Measurements from ENCODE around the gene DGCR2.
A peak's percentile ranks its signal among the peaks of the same experiment; 100 is the strongest.
"Not testable (repeated sequence)": the region's sequence is repeated elsewhere in the genome, so short reads cannot be mapped to it uniquely, and the experiment has no call there.

Gene DGCR2

DNA sequence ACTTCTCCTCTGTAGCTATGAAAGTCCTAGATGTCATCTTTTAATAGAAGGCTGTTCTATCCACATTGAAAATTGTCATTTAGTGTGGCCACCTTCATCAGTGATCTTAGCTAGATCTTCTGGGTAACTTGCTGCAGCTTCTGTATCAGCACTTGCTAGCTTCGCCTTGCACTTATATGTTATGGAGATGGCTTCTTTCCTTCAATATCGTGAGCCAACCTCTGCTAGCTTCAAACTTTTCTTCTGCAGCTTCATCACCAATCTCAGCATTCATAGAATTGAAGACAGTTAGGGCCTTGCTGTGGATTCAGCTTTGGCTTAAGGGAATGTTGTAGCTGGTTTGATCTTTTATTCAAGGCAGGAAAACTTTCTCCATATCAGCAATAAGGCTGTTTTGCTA is 122.1 kb downstream of the DGCR2 start:
- ATAC-seq; H3K4me1 Mint-ChIP-seq; H3K36me3 Mint-ChIP-seq; H3K27ac Mint-ChIP-seq; DNase-seq (ENCODE audit: low spot score in 2 of 2); H3K9me3 Mint-ChIP-seq; H3K4me3 Mint-ChIP-seq: not testable (repeated sequence)

DNA sequence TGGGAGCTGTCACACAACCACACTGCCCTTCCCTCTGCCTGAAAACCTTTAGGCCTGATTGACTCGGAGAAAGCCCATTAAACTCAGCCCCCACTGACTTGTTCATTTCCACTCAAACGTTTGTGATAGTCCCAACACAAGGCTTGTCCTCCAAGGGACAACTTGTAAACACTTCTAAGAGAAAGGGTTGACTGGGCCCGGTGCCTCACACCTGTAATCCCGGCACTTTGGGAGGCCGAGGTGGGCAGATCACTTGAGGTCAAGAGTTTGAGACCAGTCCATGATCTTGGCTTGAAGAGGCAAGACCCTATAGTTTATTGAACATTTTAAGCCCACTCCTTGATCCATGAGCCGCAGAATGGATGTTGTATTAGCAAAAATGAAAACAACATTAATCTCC is 122.8 kb downstream of the DGCR2 start:
- no peaks in the 10 kb centered on the region for H3K4me1 Mint-ChIP-seq
- H3K36me3 Mint-ChIP-seq, result no peaks in the 10 kb centered on the region
- DNase-seq (ENCODE audit: low spot score in 2 of 2), result no peak
- no peak for ATAC-seq
- H3K27ac Mint-ChIP-seq, result no peak overlapping the region
- H3K4me3 Mint-ChIP-seq, result no peak overlapping the region
- no peaks in the 10 kb centered on the region for H3K9me3 Mint-ChIP-seq

DNA sequence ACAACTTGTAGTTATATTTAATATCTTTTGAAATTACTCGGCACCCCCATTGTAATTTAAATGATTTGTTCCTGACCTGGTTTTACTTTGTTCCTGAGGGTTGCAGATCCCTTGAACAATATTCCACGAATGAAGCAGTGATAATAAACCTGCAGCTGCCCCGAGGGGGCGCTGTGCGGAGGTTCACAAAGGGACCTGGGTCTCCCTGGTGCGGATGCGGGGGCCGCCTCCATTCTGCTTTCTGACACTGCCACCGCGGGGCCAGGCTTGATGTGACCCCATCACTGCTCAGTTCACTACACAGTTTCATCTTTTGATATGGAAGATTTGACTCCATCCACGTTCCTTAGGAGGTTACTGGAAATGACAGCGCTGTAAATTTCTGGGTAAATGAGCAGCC is 123.2 kb downstream of the DGCR2 start:
- no peak overlapping the region for H3K27ac Mint-ChIP-seq
- H3K36me3 Mint-ChIP-seq, result no peaks in the 10 kb centered on the region
- H3K4me1 Mint-ChIP-seq, result no peaks in the 10 kb centered on the region
- H3K4me3 Mint-ChIP-seq, result no peak overlapping the region
- no peaks in the 10 kb centered on the region for H3K9me3 Mint-ChIP-seq
- ATAC-seq (peak; percentile 40), DNase-seq (ENCODE audit: low spot score in 2 of 2) (no peak)

DNA sequence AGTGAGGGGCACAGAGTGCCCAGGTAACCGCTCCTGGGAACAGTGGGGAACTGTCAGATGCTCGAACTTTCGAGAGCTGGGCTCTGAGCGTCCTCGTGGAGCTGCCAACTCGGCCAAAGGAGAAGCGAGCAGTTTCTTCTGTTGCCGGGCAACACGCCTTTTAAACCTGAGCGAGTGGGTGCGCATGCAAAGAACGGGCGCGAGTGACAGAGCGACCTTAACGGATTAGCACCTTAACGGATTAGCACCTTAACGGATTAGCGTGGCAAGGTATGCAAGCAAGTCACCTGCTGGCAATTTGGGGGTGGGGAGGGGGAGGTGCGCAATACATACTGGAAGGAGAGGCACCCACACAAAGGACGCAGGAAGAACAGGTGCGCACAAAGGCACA is 124.3 kb downstream of the DGCR2 start:
- Mint-ChIP-seq H3K4me1 (no peaks in the 10 kb centered on the region), H3K9me3 (no peaks in the 10 kb centered on the region), H3K4me3 (no peak overlapping the region), H3K27ac (no peak overlapping the region), H3K36me3 (no peaks in the 10 kb centered on the region)
- ATAC-seq, result no peak
- DNase-seq (ENCODE audit: low spot score in 2 of 2), result no peak

DNA sequence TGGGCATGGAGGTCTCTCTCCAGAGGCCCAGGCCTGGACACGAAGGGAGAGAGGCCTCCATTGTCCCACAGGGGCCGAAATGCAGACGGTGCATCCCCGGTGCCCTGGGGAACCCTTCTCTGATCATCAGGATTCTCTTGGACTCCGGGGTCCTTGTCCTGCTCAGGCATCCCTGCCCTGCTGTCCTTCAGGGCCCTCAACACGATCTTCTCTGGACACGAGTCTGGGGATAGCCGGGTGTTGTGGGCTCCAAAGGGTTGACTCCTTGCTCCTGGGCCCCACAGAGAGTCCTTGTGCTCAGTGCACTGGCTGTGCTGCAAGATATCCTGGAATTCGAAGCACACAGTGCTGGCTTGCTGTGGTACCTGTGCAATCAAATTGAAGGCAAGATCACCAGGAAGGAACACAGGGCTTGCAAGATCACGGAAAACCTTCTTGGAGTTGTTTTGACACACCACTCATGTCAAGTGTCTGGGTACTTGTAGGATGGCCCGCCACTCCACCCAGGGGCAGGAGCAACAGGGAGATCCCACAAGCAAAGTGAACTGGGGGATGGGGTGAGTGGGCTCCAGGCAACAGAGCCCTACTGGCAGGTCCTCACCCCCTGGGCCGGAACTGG is 124.8 kb downstream of the DGCR2 start:
- DNase-seq (ENCODE audit: low spot score in 2 of 2) (no peak), ATAC-seq (no peak)
- Mint-ChIP-seq H3K4me1 (no peaks in the 10 kb centered on the region), H3K4me3 (no peak overlapping the region), H3K27ac (no peak overlapping the region), H3K36me3 (no peaks in the 10 kb centered on the region), H3K9me3 (no peaks in the 10 kb centered on the region)

DNA sequence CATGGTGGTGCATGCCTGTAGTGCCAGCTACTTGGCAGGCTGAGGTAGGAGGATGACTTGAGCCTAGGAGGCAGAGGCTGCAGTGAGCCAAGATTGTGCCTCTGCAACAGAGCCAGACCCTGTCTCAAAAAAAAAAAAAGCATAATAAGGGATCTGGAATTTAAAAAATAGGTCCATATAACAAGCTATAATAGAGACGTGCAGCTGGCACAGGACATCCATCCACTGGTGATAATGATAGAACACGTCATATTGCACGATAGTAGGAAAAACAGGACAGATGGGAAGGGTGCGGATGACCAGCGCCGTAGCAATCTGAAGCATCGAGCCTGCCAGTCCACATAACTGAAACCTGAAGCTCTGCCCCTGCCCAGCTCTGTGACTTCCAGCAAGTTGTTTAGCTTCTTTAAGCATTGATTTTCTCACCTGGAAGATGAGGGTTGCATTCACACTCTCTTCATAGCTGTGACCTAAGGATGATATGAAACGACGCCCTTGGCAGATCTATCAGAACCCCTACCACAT is 125.8 kb downstream of the DGCR2 start:
- Mint-ChIP-seq H3K4me1 (no peaks in the 10 kb centered on the region), H3K4me3 (no peak overlapping the region), H3K27ac (no peak overlapping the region), H3K36me3 (no peaks in the 10 kb centered on the region), H3K9me3 (no peaks in the 10 kb centered on the region)
- ATAC-seq (no peak), DNase-seq (ENCODE audit: low spot score in 2 of 2) (no peak)

DNA sequence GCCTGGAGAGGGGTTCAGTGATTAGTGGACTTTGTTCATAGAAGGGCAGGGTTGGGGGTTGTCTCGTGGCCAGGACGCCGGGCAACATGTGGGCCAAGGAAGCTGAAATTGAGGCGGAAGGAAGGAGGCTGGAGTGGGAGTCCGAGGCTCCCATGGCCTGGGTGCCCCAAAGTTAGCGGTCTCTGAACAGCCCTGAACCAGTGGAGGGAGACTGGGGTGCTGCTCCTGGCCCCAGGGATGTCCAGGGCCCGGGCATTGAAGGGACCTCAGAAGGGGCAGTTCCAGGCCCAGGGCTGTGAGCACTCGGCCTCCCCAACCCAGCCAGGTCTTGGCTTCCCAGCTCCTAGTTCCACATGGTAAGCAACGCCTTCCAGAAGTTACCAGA is 126.9 kb downstream of the DGCR2 start:
- no peak for ATAC-seq
- Mint-ChIP-seq H3K9me3 (no peaks in the 10 kb centered on the region), H3K27ac (no peak overlapping the region), H3K4me3 (no peak overlapping the region), H3K36me3 (no peaks in the 10 kb centered on the region), H3K4me1 (no peaks in the 10 kb centered on the region)
- no peak for DNase-seq (ENCODE audit: low spot score in 2 of 2)

DNA sequence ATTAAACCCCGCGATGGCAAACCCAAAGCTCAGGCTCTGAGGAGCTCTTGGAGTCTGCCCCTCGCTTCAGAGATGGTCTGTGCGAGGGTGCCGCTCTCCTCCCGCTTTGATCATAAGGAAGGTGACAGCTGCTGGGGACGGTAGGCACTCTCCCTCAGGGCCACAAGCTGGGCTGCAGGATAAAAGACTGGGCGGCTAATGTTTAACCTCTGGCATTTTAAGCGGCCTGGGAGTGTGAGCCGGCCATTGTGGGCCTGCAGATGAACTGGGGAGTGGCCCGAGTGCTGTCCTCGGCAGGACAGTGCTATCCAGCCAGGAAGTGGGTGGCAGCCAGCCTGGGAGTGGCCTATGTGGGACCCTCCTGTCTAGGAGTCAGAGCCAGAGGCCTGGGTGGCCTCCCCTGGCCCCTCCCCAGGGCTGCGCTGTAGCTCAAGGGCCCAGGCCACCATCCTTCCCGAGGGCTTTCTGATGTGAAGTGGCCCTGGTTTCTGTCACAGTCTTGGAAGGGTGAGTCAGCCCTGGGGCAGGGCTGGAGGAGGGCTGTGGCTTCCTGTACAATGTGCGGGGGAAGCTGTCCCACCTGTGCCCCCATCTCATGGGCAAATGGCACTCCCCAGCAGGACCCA is 127.4 kb downstream of the DGCR2 start:
- Mint-ChIP-seq H3K36me3 (no peaks in the 10 kb centered on the region), H3K27ac (no peak overlapping the region), H3K4me3 (no peak overlapping the region), H3K4me1 (no peaks in the 10 kb centered on the region), H3K9me3 (no peaks in the 10 kb centered on the region)
- DNase-seq (ENCODE audit: low spot score in 2 of 2) (no peak), ATAC-seq (peak; percentile 35)

DNA sequence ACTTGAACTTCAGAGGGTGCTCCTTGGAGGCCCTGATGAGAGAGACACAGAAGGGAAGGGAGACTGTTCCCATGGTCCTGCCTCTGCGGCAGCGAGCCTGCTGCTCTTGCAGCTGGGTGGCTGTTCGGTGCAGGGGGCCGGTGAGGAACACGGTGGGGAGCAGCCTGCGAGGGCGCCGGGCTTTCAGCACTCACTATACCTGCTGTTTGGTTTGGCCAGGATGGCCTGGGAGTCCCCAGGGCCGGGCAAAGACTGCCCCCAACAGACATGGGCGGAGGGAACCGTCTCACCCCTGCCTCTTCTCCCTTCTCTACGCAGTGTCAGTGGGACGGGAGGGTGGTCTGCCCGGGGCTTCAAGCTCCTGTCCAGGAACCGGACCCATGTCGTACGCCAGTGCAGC is 128.2 kb downstream of the DGCR2 start:
- H3K4me1 Mint-ChIP-seq, result no peaks in the 10 kb centered on the region
- H3K9me3 Mint-ChIP-seq, result no peaks in the 10 kb centered on the region
- ATAC-seq (no peak), DNase-seq (ENCODE audit: low spot score in 2 of 2) (no peak)
- no peak overlapping the region for H3K27ac Mint-ChIP-seq
- no peaks in the 10 kb centered on the region for H3K36me3 Mint-ChIP-seq
- H3K4me3 Mint-ChIP-seq, result no peak overlapping the region

DNA sequence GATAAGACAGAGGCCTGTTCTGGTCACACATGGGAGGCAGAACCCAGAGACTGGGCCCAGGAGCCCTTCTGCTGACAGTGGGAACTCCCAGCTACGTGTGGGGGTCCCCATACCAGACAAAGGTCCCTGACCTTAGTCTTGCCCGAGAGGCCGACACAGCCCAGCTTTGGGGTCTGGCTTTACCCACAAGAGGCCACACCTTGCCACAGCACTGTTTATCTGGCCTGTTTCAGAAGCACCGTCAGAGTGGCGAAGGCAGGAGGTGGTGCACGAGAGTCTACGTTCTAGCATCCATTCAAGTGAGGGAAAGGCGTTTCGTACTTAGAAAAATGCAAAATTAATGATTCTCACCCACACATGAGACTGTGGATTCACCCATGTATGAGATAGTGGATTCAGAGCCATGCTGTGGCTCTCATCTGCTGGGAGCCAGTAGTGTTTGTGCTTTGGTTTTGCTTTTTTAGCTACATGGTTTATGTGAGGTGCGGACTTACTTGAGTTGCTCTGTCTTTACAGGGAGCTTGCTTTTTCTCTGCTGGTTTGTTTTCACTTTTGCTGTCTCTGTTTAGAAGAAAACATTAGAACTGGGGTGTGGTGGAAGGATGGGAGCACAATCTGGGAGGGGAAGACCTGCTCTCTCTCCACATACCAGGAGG is 129.5 kb downstream of the DGCR2 start:
- Mint-ChIP-seq H3K4me3 (no peak overlapping the region), H3K27ac (no peak overlapping the region), H3K4me1 (no peaks in the 10 kb centered on the region), H3K36me3 (no peaks in the 10 kb centered on the region), H3K9me3 (no peaks in the 10 kb centered on the region)
- DNase-seq (ENCODE audit: low spot score in 2 of 2) (no peak), ATAC-seq (no peak)

DNA sequence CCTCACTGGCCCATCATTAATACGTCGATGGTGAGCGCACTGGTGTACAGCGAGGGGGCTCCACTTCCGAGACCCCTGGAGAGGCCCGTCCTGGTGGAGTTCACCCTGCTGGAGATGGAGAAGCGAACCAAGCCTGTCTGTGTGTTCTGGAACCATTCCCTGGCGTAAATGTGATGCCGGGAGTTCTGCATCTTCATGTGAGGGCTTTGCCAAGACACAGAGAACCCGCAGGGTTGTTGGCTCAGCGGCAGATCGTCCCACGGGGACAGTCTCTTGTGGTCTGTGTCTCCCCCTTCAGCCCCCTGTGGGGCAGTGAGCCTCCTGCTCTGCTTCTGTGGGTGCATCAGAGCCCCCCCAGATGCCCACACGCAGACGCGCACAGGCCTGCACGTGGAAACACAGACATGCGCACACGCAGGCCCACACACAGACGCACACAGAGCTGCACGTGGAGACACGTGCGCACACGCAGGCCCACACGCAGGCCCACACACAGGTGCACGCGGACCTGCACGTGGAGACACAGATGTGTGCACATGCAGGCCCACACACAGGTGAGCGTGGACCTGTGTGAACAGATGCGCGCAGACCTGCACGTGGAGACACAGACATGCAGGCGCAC is 130.3 kb downstream of the DGCR2 start:
- Mint-ChIP-seq H3K4me1 (no peaks in the 10 kb centered on the region), H3K36me3 (no peaks in the 10 kb centered on the region), H3K9me3 (no peaks in the 10 kb centered on the region), H3K4me3 (no peak overlapping the region), H3K27ac (no peak overlapping the region)
- DNase-seq (ENCODE audit: low spot score in 2 of 2) (no peak), ATAC-seq (no peak)

DNA sequence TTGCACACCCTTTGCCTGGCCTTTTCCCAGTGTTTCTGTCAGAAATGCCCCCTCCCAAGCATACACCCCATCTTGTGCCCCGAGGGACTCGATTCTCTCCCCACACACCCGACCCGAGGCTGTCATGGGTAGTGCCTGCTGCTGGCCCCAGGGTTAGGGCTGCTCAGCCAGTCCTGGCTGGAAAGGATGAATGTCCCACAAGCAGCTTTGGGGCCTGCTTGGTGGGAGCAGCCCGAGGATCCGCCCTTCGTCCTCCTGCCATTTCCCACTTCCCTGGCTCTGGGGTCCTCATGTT is 131.1 kb downstream of the DGCR2 start:
- H3K27ac Mint-ChIP-seq, result no peak overlapping the region
- H3K9me3 Mint-ChIP-seq, result no peaks in the 10 kb centered on the region
- H3K36me3 Mint-ChIP-seq, result no peaks in the 10 kb centered on the region
- ATAC-seq (no peak), DNase-seq (ENCODE audit: low spot score in 2 of 2) (no peak)
- H3K4me1 Mint-ChIP-seq, result no peaks in the 10 kb centered on the region
- H3K4me3 Mint-ChIP-seq, result no peak overlapping the region

DNA sequence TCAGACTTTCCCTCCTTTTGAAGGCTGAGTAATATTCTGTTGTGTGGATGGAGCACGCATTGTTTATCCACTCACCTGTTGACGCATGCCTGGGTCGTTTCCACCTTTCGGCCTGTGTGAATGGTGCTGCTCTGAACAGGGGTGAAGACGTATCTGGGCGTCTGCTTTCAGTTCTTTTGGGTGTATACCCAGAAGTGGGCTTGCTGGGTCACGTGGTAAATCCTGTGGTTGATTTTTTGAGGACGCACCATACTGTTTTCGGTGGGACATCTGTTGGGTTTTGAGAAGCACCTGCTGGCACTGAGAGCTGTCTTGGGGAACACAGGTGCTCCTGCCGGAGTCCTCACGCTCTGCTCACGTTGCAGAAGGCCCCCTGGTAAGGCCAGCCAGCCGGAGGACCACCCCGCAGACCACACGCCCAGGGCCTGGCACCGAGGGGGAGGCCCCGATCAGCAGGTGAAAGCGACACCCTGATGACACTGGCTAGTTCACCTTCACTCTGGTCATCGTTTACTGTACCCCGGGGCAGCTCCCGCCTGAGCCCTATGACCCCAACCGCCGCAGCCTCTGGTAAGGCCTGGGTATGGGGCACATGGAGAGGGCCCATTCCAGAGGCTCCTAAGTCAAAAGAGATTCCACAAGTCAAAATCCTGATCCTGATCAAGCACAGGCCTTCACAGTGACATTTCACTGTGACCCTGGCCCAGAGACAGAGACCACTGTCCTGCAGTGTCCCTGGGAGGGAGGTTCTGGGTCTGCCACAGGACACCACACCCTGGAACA is 131.7 kb downstream of the DGCR2 start:
- H3K4me3 Mint-ChIP-seq, result no peak overlapping the region
- no peaks in the 10 kb centered on the region for H3K9me3 Mint-ChIP-seq
- no peak overlapping the region for H3K27ac Mint-ChIP-seq
- H3K36me3 Mint-ChIP-seq, result no peaks in the 10 kb centered on the region
- no peak for DNase-seq (ENCODE audit: low spot score in 2 of 2)
- no peak for ATAC-seq
- H3K4me1 Mint-ChIP-seq, result no peaks in the 10 kb centered on the region

DNA sequence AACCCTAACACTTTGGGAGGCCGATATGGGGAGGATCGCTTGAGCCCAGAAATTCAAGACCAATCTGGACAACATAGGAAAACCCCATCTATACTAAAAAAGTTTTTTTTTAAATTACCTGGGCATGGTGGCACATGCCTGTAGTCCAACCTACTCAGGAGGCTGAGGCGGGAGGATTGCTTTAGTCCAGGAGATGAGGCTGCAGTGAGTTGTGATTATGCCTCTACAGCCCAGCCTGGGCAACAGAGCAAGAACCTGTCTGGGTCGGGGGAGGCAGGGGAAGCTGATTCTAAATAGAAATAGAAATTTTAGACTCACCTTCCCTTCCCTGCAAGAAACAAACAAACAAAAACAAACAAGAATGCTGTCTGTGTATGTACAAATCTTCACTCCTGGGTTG is 133.3 kb downstream of the DGCR2 start:
- H3K9me3 Mint-ChIP-seq, result no peaks in the 10 kb centered on the region
- H3K36me3 Mint-ChIP-seq, result no peaks in the 10 kb centered on the region
- no peak overlapping the region for H3K4me3 Mint-ChIP-seq
- ATAC-seq (no peak), DNase-seq (ENCODE audit: low spot score in 2 of 2) (no peak)
- no peaks in the 10 kb centered on the region for H3K4me1 Mint-ChIP-seq
- H3K27ac Mint-ChIP-seq, result no peak overlapping the region

DNA sequence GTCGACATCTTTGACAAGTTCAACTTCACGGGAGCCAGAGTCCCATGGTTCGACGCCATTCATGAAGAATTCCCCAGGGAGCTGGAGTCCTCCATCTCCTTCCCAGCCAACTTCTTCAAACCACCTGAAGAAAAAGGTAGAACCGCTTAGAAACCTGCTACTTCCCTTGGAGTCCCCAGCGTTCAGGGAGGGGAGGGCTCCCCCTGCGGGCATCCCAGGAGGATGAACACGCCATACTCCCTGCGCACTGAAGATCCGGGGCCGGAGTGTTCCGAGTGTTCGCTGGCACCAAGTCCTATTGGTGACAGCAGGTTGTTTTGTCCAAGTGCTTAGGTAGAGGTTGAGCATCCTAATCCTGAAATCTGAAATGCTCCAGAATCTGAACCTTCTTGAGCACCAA is 134.4 kb downstream of the DGCR2 start:
- Mint-ChIP-seq H3K4me3 (no peak overlapping the region), H3K36me3 (no peaks in the 10 kb centered on the region), H3K9me3 (no peaks in the 10 kb centered on the region), H3K27ac (no peak overlapping the region), H3K4me1 (no peaks in the 10 kb centered on the region)
- ATAC-seq (no peak), DNase-seq (ENCODE audit: low spot score in 2 of 2) (no peak)
